ENCODE data around the gene CRNN. TPM values are rescaled to one million over a fixed set of nuclear protein-coding genes. Genes with fewer than 3 reads are reported as not detected.

The CRNN gene
- total and polyA plus RNA-seq, 2 experiments from 2014 or later: not detected

DNA sequence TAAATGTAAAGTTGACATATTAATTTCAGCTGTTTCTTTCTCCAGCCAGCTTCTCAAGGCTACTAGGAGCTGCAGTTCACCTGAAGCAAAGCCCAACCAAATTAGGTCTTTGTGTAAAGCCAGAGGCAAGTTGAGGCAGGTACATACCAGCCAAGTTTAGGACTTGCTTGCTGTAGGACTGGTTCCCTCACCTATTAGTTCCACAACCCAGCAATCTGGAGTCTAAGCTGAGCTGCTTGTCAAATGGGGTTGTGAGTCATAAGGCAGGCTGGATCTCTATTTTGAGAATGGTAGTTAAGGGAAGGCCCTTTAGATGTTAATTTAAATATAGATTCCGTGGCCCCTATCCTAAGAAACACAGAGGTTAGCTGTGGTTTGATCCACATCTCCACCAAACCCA is 46.6 kb downstream of the CRNN start:
- no peak for DNase-seq (ENCODE audit: low read depth in 1 of 2, low spot score in 1 of 2)
- H3K9me3 ChIP-seq (ENCODE audit: low read depth): no peaks in the 10 kb centered on the region

DNA sequence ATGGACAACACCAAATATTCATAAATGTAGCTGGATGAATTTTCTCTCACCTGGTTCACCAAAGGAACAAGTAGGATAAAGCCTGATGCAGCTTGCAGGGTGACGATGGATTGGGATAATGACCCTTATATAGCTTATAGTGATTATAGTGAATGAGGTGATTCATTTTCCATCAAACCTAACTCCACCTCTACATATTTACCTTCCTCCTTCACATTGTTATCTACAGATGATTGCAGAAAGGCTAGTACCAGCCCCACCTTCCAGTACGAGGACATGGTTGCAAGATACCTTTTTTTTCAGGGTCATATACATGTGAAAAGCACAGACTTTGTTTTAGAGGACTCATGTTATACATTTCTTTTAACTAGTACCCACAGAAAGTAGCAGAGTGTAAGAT is 54.2 kb downstream of the CRNN start, which contains the start of gene FLG2:
Gene FLG2, minus strand, starts transcription at position 101 of the 400 bp plus-strand sequence. CDS start 1,122 bp downstream, outside the sequence.
- no peak for DNase-seq (ENCODE audit: low read depth in 1 of 2, low spot score in 1 of 2)
- Histone ChIP-seq H3K36me3 (no peaks in the 10 kb centered on the region), H3K4me1 (ENCODE audit: low read depth) (no peaks in the 10 kb centered on the region), H3K4me3 (no peak within 1 kb of the TSS), H3K27ac (no peak within 1 kb of the TSS), H3K27me3 (no peaks in the 10 kb centered on the region), H3K9me3 (ENCODE audit: low read depth) (no peaks in the 10 kb centered on the region)
- TF ChIP-seq, protein P1, sequence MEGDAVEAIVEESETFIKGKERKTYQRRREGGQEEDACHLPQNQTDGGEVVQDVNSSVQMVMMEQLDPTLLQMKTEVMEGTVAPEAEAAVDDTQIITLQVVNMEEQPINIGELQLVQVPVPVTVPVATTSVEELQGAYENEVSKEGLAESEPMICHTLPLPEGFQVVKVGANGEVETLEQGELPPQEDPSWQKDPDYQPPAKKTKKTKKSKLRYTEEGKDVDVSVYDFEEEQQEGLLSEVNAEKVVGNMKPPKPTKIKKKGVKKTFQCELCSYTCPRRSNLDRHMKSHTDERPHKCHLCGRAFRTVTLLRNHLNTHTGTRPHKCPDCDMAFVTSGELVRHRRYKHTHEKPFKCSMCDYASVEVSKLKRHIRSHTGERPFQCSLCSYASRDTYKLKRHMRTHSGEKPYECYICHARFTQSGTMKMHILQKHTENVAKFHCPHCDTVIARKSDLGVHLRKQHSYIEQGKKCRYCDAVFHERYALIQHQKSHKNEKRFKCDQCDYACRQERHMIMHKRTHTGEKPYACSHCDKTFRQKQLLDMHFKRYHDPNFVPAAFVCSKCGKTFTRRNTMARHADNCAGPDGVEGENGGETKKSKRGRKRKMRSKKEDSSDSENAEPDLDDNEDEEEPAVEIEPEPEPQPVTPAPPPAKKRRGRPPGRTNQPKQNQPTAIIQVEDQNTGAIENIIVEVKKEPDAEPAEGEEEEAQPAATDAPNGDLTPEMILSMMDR (IDR thresholded peaks at IDR 0.05; ENCODE audit: low read depth, low read length): no peak

More for the DNA sequence above, 46.6 kb downstream of the CRNN start:
- Histone ChIP-seq H3K4me3 (no peak overlapping the region), H3K27ac (no peak overlapping the region), H3K27me3 (no peaks in the 10 kb centered on the region), H3K4me1 (ENCODE audit: low read depth) (no peaks in the 10 kb centered on the region), H3K36me3 (no peaks in the 10 kb centered on the region)
- TF ChIP-seq, protein P1 (IDR thresholded peaks at IDR 0.05; ENCODE audit: low read depth, low read length): no peak

Other genes with a start within 250 kb of the CRNN start
- not detected in 2 replicates for gene HRNR, start 190.1 kb downstream of the CRNN start, total RNA-seq
- gene HRNR, start 190.1 kb downstream of the CRNN start, polyA plus RNA-seq: not detected in 2 replicates
- gene FLG, start 89.0 kb downstream of the CRNN start, total RNA-seq: not detected in 2 replicates
- gene FLG, start 89.0 kb downstream of the CRNN start, polyA plus RNA-seq: not detected in 2 replicates
- not detected in 2 replicates for gene FLG2, start 54.3 kb downstream of the CRNN start, total RNA-seq
- gene FLG2, start 54.3 kb downstream of the CRNN start, polyA plus RNA-seq: not detected in 2 replicates
- gene LCE5A, start 96.5 kb upstream of the CRNN start, total RNA-seq: not detected in 2 replicates
- not detected in 2 replicates for gene LCE5A, start 96.5 kb upstream of the CRNN start, polyA plus RNA-seq
- gene CRCT1, start 100.2 kb upstream of the CRNN start, total RNA-seq: not detected in 2 replicates
- not detected in 2 replicates for gene CRCT1, start 100.2 kb upstream of the CRNN start, polyA plus RNA-seq
- not detected in 2 replicates for gene LCE3E, start 152.5 kb upstream of the CRNN start, total RNA-seq
- not detected in 2 replicates for gene LCE3E, start 152.5 kb upstream of the CRNN start, polyA plus RNA-seq
- gene LCE3D, start 166.3 kb upstream of the CRNN start, total RNA-seq: not detected in 2 replicates
- gene LCE3D, start 166.3 kb upstream of the CRNN start, polyA plus RNA-seq: not detected in 2 replicates
- gene LCE3C, start 186.0 kb upstream of the CRNN start, total RNA-seq: not detected in 2 replicates
- not detected in 2 replicates for gene LCE3C, start 186.0 kb upstream of the CRNN start, polyA plus RNA-seq
- gene LCE3B, start 199.5 kb upstream of the CRNN start, total RNA-seq: not detected in 2 replicates
- gene LCE3B, start 199.5 kb upstream of the CRNN start, polyA plus RNA-seq: not detected in 2 replicates
- not detected in 2 replicates for gene LCE3A, start 208.8 kb upstream of the CRNN start, total RNA-seq
- not detected in 2 replicates for gene LCE3A, start 208.8 kb upstream of the CRNN start, polyA plus RNA-seq
- gene LCE2D, start 249.1 kb upstream of the CRNN start, total RNA-seq: not detected in 2 replicates
- gene LCE2D, start 249.1 kb upstream of the CRNN start, polyA plus RNA-seq: not detected in 2 replicates